ENCODE measurements around the gene MYO5B. TPM values are rescaled to one million over a fixed set of nuclear protein-coding genes. Genes with fewer than 3 reads are reported as not detected.

The MYO5B gene
- total and polyA plus RNA-seq, 4 donors, result 5.4 to 23.4 (median 11.4) TPM

DNA sequence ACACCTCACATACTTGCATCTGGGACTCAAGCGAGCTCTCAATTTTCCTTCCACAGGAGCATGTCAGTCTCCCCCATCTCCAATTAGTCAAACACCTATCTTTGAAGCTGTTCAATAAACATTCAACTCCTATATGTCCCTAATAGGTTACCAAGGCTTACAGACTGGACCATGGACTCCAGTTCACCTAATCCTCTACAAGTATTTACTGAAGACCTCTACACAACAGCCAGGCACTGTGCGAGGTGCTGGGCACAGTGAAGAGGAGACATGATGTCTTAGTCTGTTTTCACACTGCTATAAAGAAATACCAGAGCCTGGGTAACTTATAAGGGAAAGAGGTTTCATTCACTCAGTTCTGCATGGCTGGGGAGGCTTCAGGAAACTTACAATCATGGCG is 129.9 kb downstream of the MYO5B start:
- H3K27me3 ChIP-seq (ENCODE audit: control insufficient read depth in 4 of 4, insufficient read depth in 4 of 4, low read length in 3 of 4), result no peaks in the 10 kb centered on the region
- no peaks in the 10 kb centered on the region for H3K9me3 ChIP-seq (ENCODE audit: control insufficient read depth in 4 of 4, low read length in 3 of 4)
- H3K27ac ChIP-seq (ENCODE audit: low read depth in 1 of 2, low read length in 2 of 2), result no peak overlapping the region
- H3K36me3 ChIP-seq (ENCODE audit: control insufficient read depth in 4 of 4, insufficient read depth in 3 of 4, low read depth in 1 of 4, low read length in 3 of 4), result no peaks in the 10 kb centered on the region
- H3K4me3 ChIP-seq (ENCODE audit: low read depth in 1 of 3, low read length in 3 of 3), result no peak overlapping the region
- 92% methylated on average over 3 of the region's 3 CpGs for WGBS
- peaks cover 0 to 4% (median 0%) of the 10 kb centered on the region in 4 donors for H3K4me1 ChIP-seq (ENCODE audit: control insufficient read depth in 4 of 4, insufficient read depth in 4 of 4, low read length in 3 of 4)
- no peak for TF ChIP-seq JUND (IDR thresholded peaks at IDR 0.05)
- TF ChIP-seq RXRA (IDR thresholded peaks at IDR 0.05), result no peak
- no peak for TF ChIP-seq HNF4G (IDR thresholded peaks at IDR 0.05)
- no peak for TF ChIP-seq SP1 (IDR thresholded peaks at IDR 0.05)
- TF ChIP-seq YY1 (IDR thresholded peaks at IDR 0.05), result no peak
- TF ChIP-seq, protein P1, sequence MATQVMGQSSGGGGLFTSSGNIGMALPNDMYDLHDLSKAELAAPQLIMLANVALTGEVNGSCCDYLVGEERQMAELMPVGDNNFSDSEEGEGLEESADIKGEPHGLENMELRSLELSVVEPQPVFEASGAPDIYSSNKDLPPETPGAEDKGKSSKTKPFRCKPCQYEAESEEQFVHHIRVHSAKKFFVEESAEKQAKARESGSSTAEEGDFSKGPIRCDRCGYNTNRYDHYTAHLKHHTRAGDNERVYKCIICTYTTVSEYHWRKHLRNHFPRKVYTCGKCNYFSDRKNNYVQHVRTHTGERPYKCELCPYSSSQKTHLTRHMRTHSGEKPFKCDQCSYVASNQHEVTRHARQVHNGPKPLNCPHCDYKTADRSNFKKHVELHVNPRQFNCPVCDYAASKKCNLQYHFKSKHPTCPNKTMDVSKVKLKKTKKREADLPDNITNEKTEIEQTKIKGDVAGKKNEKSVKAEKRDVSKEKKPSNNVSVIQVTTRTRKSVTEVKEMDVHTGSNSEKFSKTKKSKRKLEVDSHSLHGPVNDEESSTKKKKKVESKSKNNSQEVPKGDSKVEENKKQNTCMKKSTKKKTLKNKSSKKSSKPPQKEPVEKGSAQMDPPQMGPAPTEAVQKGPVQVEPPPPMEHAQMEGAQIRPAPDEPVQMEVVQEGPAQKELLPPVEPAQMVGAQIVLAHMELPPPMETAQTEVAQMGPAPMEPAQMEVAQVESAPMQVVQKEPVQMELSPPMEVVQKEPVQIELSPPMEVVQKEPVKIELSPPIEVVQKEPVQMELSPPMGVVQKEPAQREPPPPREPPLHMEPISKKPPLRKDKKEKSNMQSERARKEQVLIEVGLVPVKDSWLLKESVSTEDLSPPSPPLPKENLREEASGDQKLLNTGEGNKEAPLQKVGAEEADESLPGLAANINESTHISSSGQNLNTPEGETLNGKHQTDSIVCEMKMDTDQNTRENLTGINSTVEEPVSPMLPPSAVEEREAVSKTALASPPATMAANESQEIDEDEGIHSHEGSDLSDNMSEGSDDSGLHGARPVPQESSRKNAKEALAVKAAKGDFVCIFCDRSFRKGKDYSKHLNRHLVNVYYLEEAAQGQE (IDR thresholded peaks at IDR 0.05), result no peak
- no peak for TF ChIP-seq TAF1 (conservative IDR thresholded peaks at IDR 0.05)
- TF ChIP-seq EGR1 (IDR thresholded peaks at IDR 0.05; ENCODE audit: low read depth in 2 of 2), result no peak
- TF ChIP-seq MAX (IDR thresholded peaks at IDR 0.05), result no peak
- no peak for TF ChIP-seq GABPA (IDR thresholded peaks at IDR 0.05 in 1 of 2, conservative IDR thresholded peaks at IDR 0.05 in 1 of 2)
- TF ChIP-seq RAD21 (IDR thresholded peaks at IDR 0.05), result no peak
- TF ChIP-seq FOXA1 (IDR thresholded peaks at IDR 0.05), result no peak
- TF ChIP-seq NR2F2 (IDR thresholded peaks at IDR 0.05), result no peak
- DNase-seq (ENCODE audit: low spot score), result peak; percentile 1
- H3K9ac ChIP-seq (ENCODE audit: low read depth in 1 of 2, low read length in 2 of 2), result no peak overlapping the region

DNA sequence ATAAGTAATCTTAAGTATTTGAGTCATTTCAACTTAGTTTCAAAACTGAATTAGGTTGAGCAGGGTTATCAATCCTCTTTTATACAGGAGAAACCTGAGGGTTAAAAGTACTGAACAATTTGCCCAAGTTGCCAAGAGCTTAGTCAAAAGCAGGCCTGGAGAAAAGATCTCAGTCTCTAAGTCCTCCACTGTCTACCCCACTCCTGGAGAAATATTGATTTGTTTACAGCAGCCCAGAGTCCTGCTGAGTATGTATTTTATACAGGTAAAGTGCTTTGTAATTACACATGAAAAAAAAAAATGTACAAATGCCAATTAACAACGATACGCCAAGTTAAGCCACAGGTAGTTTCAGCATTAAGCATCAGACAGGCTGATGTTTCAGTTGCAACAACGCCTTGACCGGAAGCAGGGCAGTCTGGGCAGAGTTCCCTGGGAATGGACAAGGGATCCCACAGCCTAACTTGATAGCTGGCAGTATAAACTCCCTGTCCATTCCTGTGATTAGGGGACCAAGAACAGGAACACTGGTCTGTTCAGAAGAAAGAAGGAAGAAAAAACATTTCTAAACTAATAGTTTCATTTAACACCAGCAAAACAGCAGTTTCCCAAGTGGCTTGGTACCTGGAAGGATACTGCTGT is 132.9 kb downstream of the MYO5B start:
- H3K27me3 ChIP-seq (ENCODE audit: control insufficient read depth in 4 of 4, insufficient read depth in 4 of 4, low read length in 3 of 4), result no peaks in the 10 kb centered on the region
- TF ChIP-seq RXRA (IDR thresholded peaks at IDR 0.05) (no peak), ATF3 (IDR thresholded peaks at IDR 0.05) (no peak), ZBTB33 (IDR thresholded peaks at IDR 0.05) (no peak), TAF1 (conservative IDR thresholded peaks at IDR 0.05) (no peak), FOXA2 (IDR thresholded peaks at IDR 0.05) (no peak), NR2F2 (IDR thresholded peaks at IDR 0.05) (no peak), SP1 (IDR thresholded peaks at IDR 0.05) (no peak), HNF4G (IDR thresholded peaks at IDR 0.05) (no peak), YY1 (IDR thresholded peaks at IDR 0.05) (no peak), RAD21 (IDR thresholded peaks at IDR 0.05) (no peak), EGR1 (IDR thresholded peaks at IDR 0.05; ENCODE audit: low read depth in 2 of 2) (no peak), FOXA1 (IDR thresholded peaks at IDR 0.05) (no peak), GABPA (IDR thresholded peaks at IDR 0.05 in 1 of 2, conservative IDR thresholded peaks at IDR 0.05 in 1 of 2) (no peak), MAX (IDR thresholded peaks at IDR 0.05) (no peak), JUND (IDR thresholded peaks at IDR 0.05) (no peak), HNF4A (conservative IDR thresholded peaks at IDR 0.05) (no peak)
- TF ChIP-seq, protein P1 (IDR thresholded peaks at IDR 0.05), result no peak
- TF ChIP-seq, protein P2, sequence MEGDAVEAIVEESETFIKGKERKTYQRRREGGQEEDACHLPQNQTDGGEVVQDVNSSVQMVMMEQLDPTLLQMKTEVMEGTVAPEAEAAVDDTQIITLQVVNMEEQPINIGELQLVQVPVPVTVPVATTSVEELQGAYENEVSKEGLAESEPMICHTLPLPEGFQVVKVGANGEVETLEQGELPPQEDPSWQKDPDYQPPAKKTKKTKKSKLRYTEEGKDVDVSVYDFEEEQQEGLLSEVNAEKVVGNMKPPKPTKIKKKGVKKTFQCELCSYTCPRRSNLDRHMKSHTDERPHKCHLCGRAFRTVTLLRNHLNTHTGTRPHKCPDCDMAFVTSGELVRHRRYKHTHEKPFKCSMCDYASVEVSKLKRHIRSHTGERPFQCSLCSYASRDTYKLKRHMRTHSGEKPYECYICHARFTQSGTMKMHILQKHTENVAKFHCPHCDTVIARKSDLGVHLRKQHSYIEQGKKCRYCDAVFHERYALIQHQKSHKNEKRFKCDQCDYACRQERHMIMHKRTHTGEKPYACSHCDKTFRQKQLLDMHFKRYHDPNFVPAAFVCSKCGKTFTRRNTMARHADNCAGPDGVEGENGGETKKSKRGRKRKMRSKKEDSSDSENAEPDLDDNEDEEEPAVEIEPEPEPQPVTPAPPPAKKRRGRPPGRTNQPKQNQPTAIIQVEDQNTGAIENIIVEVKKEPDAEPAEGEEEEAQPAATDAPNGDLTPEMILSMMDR (IDR thresholded peaks at IDR 0.05; ENCODE audit: low read depth, low read length, missing input control), result no peak
- WGBS, result 70% methylated on average over 4 of the region's 4 CpGs
- no peaks in the 10 kb centered on the region for H3K36me3 ChIP-seq (ENCODE audit: control insufficient read depth in 4 of 4, insufficient read depth in 3 of 4, low read depth in 1 of 4, low read length in 3 of 4)
- H3K9me3 ChIP-seq (ENCODE audit: control insufficient read depth in 4 of 4, low read length in 3 of 4), result no peaks in the 10 kb centered on the region
- H3K4me1 ChIP-seq (ENCODE audit: control insufficient read depth in 4 of 4, insufficient read depth in 4 of 4, low read length in 3 of 4), result peaks cover 0 to 4% (median 0%) of the 10 kb centered on the region in 4 donors
- H3K9ac ChIP-seq (ENCODE audit: low read depth in 1 of 2, low read length in 2 of 2), result no peak overlapping the region
- no peak overlapping the region for H3K27ac ChIP-seq (ENCODE audit: low read depth in 1 of 2, low read length in 2 of 2)
- no peak overlapping the region for H3K4me3 ChIP-seq (ENCODE audit: low read depth in 1 of 3, low read length in 3 of 3)
- DNase-seq (ENCODE audit: low spot score), result no peak

Measured in liver (tissue), 9 donors.